Ramos (cell line): ENCODE results near the gene HES4.

Experiments
- in situ Hi-C: fragments of 300-500 bp; cut with MboI; formaldehyde crosslinking; loops from one replicate; pipeline ENCODE4 v1.14.3; 2022; ENCODE audit warnings: low sequenced_read_pairs; ENCODE audit not compliant: unreplicated experiment

The HES4 gene

DNA sequence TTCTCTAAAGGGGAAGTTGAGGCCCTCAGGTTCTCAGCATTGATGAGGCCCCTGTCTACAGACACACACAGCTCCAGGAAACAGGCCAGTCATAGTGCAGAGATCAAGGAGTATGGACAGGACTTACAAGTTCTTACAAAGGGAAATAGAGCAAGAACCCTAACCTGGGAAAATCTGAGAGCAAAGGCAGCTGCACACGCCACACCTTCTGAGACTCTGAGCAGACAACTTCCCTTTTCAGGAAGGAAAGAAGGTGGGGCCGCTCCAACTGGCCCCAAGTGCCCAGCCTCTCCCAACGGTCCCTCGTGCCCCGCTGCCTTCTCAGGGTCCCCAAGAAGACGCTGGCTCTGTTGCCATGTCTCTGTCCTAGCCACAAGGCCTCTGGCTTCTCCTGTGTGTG, 44.4 kb downstream of the HES4 start:
- in situ Hi-C loops: no loop called here

DNA sequence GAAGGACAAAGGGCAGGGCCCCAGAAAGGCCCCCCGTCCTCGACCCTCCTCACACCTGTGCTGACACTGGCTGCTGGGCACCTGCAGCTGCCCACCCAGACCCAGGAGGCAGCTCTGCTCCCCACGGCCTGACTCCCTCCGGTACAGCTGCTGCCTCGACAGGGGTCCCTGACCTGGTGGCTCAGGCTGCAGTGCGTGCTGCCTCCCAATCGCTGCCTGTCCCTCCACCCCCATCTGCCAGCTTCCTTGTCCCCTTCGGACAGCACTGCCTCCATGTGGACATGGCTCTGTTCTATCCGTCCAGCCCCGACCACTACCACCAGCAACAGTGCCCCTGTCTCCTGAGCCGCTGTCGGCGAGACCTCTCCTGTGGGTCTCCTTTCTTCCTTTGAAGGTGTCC, 45.0 kb downstream of the HES4 start:
- in situ Hi-C loops: no loop called here

DNA sequence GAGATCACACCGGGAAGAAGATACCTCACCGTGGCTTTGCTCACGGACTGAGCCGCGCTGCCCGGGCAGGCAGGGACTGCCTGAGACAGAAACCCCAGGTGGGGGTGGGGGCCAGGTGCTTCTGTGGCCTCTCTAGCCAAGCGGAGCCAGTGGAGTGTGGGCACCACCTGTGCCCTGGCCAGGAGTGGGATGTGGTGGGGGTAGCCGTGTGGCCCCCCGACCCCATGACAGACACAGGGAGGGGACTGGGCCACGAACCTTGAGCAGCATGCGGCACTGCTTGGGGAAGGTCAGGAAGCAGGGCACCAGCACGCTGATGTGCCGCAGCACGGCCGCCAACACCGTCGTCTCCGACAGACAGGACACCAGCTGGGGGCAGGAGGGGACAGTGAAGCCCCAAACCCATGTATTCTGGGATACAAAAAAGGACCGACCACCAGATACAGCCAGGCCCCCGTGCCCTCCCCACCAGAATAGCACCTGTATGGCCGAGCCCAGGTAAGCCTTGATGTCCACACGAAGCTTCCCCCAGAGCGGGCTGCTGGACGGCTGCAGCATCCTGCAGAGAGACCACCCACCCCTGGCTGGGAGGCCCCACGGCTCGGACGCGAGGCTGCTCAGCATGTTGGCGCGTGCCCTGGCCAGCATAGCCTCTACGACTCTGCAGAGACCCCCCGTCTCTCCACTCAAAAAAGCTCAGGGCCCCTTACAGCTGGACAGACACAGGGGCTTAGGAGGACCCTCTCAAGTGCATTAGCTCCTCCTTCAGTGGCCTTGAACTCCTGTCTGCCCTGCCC, 46.2 kb downstream of the HES4 start:
- in situ Hi-C loops: no loop called here

DNA sequence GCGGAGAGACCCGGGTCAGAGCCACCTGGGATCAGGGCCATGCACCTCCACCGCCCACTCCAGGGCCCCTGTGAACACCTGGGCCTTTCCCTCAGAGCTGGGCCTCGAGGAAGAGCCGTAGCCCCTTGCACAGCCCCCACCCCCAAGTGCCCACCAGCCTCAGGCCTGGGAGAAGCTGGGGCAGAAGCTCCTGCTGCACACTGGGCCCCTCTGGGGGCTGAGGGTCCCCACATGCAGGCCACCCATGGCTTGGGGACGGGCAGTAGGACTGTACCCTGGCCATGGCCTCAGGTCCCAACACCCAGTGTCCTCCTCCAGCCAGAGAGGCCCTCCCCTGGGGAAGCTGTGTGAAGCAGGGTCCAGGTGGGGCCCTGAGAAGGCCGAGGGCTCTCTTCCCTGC, 47.3 kb downstream of the HES4 start:
- in situ Hi-C loops: no loop called here

DNA sequence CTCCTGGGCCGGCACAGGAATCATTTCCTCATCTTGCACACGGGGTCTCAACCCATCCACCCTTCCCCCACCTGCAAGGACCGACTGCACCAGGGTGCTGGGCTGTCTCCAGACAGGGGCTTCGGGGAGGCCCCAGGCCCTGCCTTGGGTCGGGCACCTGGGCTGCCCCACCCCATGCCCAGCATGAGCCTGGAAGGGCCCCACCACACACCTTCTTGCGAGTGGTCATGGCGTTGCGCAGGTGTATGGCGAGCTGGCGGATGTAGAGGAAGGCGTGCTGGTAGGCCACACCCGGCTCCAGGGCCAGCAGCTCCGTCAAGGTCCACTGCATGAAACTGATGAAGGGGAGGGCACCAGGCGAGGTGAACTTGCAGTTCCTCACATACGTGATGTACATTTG, 47.7 kb downstream of the HES4 start:
- in situ Hi-C loops: no loop called here

DNA sequence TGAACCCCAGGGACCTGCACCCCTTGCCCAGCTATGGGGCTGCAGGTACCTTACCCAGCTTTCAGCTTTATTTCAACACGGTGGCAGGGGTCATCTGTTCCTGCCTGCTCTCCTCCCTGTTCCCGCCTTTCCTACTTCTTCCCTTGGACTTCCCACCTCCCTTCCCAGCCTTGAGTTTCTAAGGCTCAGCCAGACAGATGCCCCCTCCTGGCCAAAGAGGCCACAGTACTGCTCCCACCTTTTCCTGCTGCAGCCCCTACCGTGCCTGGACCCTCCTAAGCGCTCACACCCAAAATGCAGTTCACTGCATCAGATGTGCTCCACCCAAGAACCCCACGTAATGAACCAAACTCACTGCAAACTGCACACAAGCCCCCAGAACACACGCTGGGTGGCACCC, 48.5 kb downstream of the HES4 start:
- in situ Hi-C loops: no loop called here

DNA sequence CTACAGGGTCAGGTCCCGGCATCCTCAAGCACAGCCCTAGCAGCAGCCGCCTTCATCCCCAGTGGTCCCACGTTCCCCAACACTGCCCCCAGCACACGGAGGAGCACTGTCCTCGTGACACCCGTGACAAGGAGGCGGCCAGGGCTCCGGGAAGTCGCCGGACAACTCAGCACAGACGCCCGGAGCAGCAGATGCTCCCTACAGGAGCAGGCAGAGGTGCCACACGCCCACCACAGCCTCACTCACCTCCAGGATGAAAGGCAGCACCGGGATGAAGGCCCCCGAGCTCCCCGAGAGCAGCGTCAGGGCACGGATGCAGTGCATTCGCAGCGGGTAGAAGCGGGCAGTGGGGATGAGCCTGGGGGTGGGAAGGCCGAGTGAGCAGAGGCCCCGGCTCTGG, 49.0 kb downstream of the HES4 start:
- in situ Hi-C loops: no loop called here

DNA sequence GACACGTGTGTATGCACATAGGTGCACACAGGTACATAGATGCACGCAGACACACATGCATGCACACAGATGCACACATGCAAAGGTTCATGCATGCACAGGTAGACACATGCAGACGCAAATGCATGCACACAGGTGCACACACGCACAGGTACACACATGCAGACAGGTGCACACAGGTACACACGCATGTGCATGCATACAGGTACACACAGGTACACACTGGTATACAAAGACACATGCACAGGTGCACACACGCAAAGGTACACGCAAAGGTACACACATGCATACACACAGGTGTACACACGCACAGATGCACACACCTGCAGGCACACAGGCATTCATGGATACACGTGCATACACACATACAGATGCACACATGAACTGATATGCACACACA, 49.6 kb downstream of the HES4 start:
- in situ Hi-C loops: no loop called here
